Measurements from ENCODE around the gene RANBP9. TPM values are rescaled to one million over a fixed set of nuclear protein-coding genes. Genes with fewer than 3 reads are reported as not detected.

Gene RANBP9
- total RNA-seq, 1 experiment from 2014 or later = 44.5 TPM

DNA sequence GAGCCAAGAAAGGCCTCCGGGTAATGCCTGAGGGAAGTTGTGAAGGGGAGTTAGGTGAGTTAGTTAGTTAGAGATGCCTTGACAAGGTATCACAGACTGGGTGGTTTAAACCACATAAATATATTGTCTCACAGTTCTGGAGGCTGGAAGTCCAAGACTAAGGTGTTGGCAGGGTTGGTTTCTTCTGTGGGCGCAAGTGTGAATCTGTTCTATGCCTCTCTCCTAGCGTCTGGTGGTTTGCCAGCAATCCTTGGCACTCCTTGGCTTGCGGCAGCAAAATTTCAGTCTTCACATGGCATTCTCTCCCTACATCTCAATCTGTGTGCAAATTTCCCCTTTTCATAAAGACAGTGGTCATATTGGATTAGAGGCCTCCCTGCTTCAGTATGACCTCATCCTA lies 29.7 kb upstream of the RANBP9 start:
- DNase-seq (ENCODE audit: low read depth, low spot score) (no peak), ATAC-seq (no peak)
- Histone ChIP-seq H3K4me1 (ENCODE audit: control insufficient read depth, insufficient read depth, low read length) (no peaks in the 10 kb centered on the region), H3K27ac (ENCODE audit: low read length) (no peak overlapping the region), H3K9me3 (ENCODE audit: control insufficient read depth, insufficient read depth, low read depth, low read length) (no peaks in the 10 kb centered on the region), H3K27me3 (ENCODE audit: control insufficient read depth, insufficient read depth, low read length) (no peaks in the 10 kb centered on the region), H3K36me3 (ENCODE audit: control insufficient read depth, insufficient read depth, low read length) (no peaks in the 10 kb centered on the region), H3K4me3 (ENCODE audit: low read depth in 2 of 2, low read length in 2 of 2) (no peak overlapping the region)
- BruUV-seq (replicated peaks) = no TSS peak
- intact Hi-C loops (cut with micrococcal nuclease; ENCODE audit: unreplicated experiment) = no loop called here
- no peak for TF ChIP-seq POLR2AphosphoS5 (IDR thresholded peaks at IDR 0.05; ENCODE audit: low read depth, low read length)
- no peak for TF ChIP-seq REST (IDR thresholded peaks at IDR 0.05; ENCODE audit: insufficient read depth in 1 of 2, low read depth in 2 of 2, low read length in 1 of 2)
- no peak for TF ChIP-seq CTCF (IDR thresholded peaks at IDR 0.05)
- TF ChIP-seq TCF7L2 (IDR thresholded peaks at IDR 0.05; ENCODE audit: low read depth, low read length) = no peak
- TF ChIP-seq SIN3A (IDR thresholded peaks at IDR 0.05; ENCODE audit: borderline replicate concordance, insufficient read depth, low read depth, low read length) = no peak
- ChIA-PET POLR2A (no interaction called here), CTCF (no interaction called here)
- in situ Hi-C loops (cut with HindIII; ENCODE audit: low pct_unique_long_range_greater_than_20kb, low sequenced_read_pairs) = no loop called here

- TF ChIP-seq TCF7L2 (IDR thresholded peaks at IDR 0.05; ENCODE audit: low read depth, low read length) = no peak
- no peak for TF ChIP-seq CTCF (IDR thresholded peaks at IDR 0.05)
- no peak for TF ChIP-seq REST (IDR thresholded peaks at IDR 0.05; ENCODE audit: insufficient read depth in 1 of 2, low read depth in 2 of 2, low read length in 1 of 2)
- no peak for TF ChIP-seq SIN3A (IDR thresholded peaks at IDR 0.05; ENCODE audit: borderline replicate concordance, insufficient read depth, low read depth, low read length)
- no peak for TF ChIP-seq POLR2AphosphoS5 (IDR thresholded peaks at IDR 0.05; ENCODE audit: low read depth, low read length)
- Histone ChIP-seq H3K27me3 (ENCODE audit: control insufficient read depth, insufficient read depth, low read length) (peaks cover 3% of the 10 kb centered on the region; the same call in 1 of the 2 replicates), H3K4me3 (ENCODE audit: low read depth in 2 of 2, low read length in 2 of 2) (no peak overlapping the region), H3K9me3 (ENCODE audit: control insufficient read depth, insufficient read depth, low read depth, low read length) (no peaks in the 10 kb centered on the region), H3K27ac (ENCODE audit: low read length) (no peak overlapping the region), H3K4me1 (ENCODE audit: control insufficient read depth, insufficient read depth, low read length) (peaks cover 4% of the 10 kb centered on the region; the same call in 1 of the 2 replicates), H3K36me3 (ENCODE audit: control insufficient read depth, insufficient read depth, low read length) (no peaks in the 10 kb centered on the region)
- no TSS peak for BruUV-seq (replicated peaks)
- in situ Hi-C loops (cut with HindIII; ENCODE audit: low pct_unique_long_range_greater_than_20kb, low sequenced_read_pairs) (no loop called here), intact Hi-C loops (cut with micrococcal nuclease; ENCODE audit: unreplicated experiment) (no loop called here)
- ChIA-PET POLR2A (interaction anchor here (0.5 to 0.6 kb wide), 2 partner anchors 40 to 85 kb away, joined by 3 read pairs; no protein-coding TSS in a partner anchor), CTCF (no interaction called here)
- DNase-seq (ENCODE audit: low read depth, low spot score) (no peak), ATAC-seq (no peak)
Measured at GRCh38 chr6:13735031-13735430, 23.4 kb upstream of the RANBP9 start.

All from Panc1 (cell line).